ENCODE data around the gene HIGD1A.

Gene HIGD1A

GRCh38 chr3:42799376-42799775 lies 4.9 kb downstream of the HIGD1A start:
- no peak for DNase-seq (ENCODE audit: low spot score)

- DNase-seq (ENCODE audit: low spot score): no peak
Measured at GRCh38 chr3:42796332-42796885, 7.9 kb downstream of the HIGD1A start.

DNA sequence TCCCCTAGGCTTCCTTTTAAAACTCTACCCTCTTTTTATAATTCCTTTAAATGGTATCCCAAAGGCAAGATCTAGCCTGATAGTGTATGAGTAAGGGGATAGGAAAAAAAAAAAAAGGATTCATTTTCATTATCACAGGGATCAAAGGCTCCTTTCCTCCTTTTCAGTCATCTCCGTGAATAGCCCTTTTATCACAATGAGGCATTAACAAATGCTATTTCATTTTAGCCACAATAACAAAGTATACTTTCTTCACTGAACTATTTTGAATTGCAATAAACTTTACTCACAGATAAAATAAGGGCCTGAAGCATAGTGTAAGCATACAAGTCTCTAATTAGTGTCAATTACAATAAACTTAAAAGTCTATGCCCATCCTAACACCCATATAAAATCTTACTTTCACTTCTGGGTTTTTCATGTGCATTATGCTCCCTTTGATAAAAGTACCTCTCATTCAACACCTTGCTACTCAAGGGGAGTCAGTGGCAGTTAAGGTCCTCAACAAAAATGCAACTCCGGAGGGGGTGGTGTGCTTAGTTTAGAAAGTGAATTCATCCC lies 8.6 kb downstream of the HIGD1A start:
- DNase-seq (ENCODE audit: low spot score): no peak

- no peak for DNase-seq (ENCODE audit: low spot score)
Measured at GRCh38 chr3:42790714-42791229, 13.5 kb downstream of the HIGD1A start.

GRCh38 chr3:42786631-42787030 lies 17.7 kb downstream of the HIGD1A start:
- no peak for DNase-seq (ENCODE audit: low spot score)

GRCh38 chr3:42786212-42786611 lies 18.1 kb downstream of the HIGD1A start:
- DNase-seq (ENCODE audit: low spot score): no peak

GRCh38 chr3:42780892-42781700 lies 23.2 kb downstream of the HIGD1A start:
- DNase-seq (ENCODE audit: low spot score): peak; percentile 71

- no peak for DNase-seq (ENCODE audit: low spot score)
Measured at GRCh38 chr3:42780398-42780797, 23.9 kb downstream of the HIGD1A start.

GRCh38 chr3:42778644-42779043 lies 25.6 kb downstream of the HIGD1A start:
- no peak for DNase-seq (ENCODE audit: low spot score)

GRCh38 chr3:42773409-42773751 lies 30.9 kb downstream of the HIGD1A start:
- no peak for DNase-seq (ENCODE audit: low spot score)

DNA sequence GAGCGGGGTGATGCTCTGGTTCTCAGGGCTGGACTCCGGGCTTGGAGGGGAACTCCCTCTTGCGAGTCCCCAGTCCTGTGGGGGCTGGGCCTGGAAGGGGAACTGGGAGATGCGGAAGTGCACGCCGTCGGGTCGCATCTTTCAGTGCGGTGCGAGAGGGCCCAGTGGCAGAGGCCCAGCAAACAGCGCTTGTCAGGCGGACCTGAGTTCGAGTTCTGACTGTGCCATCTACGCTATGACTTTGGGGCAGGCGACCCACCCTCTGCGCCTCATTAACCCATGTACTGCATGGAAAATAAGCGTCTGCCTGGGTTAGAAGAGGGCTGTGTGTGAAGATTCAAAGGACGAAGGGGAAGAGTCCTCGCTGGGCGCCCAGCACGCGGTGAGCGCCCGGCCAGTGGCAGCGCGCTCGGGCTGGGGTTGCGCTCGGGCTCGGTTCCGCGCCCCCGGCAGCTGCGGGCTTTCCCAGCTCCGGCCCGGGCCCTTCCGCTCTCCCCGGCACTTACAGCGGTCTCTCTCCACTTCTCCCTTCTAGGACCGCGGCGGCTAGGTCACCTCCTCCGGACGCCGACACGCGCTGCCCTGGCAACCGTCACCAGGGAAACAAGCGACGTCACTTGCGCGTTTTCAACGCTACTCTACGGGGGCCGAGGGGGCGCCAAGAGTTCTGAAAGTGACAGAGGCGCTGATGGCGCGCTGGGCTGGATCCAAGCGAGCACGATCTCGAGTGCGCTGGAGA lies 31.5 kb downstream of the HIGD1A start, which contains the start of gene CCDC13:
TSS of gene CCDC13 (minus strand) at position 584 of the 739 bp plus-strand sequence. CDS start 14,908 bp downstream, outside the sequence.
- DNase-seq (ENCODE audit: low spot score): peak; percentile 91

GRCh38 chr3:42771271-42771670 lies 33.0 kb downstream of the HIGD1A start:
- DNase-seq (ENCODE audit: low spot score): no peak

GRCh38 chr3:42769477-42770131 lies 34.7 kb downstream of the HIGD1A start:
- DNase-seq (ENCODE audit: low spot score): no peak

DNA sequence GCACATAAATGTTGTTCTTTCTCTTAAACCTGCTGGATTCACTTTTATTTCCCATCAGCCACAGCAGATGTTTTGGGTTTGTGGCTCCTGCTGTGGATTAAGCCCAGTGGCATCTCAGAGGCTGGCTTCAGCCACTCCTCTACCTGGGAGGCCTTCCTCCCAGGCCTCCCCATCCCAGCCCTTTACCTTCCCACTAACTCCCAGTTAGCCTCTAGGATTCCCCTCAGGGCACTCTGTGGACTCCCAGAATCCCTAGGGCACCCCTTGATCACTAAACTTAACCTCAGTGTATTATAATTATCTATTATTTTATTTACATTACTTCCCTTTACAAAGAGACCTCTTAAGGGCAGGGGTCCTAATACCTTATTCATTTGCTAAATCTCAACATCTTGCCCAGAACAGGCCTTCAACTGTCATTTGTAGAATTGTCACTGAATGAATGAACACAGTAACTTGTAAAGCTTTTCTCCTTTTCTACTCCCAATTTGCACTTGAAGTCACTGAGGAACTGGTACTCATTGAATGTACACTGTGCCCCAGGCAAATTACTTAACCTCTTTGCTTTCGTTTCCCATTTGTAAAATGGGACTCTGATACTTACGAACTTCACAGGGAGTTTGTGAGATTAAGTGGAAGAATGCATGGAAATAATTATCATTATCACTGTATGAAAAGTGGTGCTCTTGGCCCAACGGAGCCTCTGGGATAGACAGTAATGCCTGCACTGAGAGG lies 39.6 kb downstream of the HIGD1A start:
- no peak for DNase-seq (ENCODE audit: low spot score)

- DNase-seq (ENCODE audit: low spot score): no peak
Measured at GRCh38 chr3:42764115-42764514, 40.2 kb downstream of the HIGD1A start.

GRCh38 chr3:42763021-42763420 lies 41.3 kb downstream of the HIGD1A start:
- DNase-seq (ENCODE audit: low spot score): no peak

GRCh38 chr3:42762046-42762724 lies 42.1 kb downstream of the HIGD1A start:
- DNase-seq (ENCODE audit: low spot score): no peak

GRCh38 chr3:42758126-42758525 lies 46.2 kb downstream of the HIGD1A start:
- DNase-seq (ENCODE audit: low spot score): no peak

DNA sequence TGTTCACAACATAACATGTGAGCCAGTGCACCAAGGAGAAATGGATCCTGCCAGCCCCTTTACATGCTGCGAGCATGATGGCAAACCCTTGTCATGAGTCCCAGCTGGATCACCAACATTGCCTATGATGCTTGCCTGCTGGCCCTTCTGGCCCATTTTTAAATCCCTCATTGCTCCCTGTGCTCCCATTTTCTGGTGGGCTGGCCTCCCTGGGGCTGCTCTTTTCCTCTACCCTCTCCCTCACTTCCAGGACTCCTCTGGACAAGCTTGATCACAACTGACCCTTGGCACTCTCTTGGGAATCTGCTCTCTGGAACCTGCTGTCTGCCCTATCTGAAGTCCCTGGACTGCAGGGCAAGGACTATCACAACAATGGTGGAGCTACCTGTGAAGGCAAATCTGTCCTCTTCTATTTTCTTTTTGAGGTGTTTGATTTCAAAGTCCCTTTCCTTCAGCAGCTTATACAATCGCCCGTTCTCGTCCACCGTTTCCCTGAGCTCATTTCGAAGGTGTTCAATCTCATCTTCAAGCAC lies 47.5 kb downstream of the HIGD1A start:
- no peak for DNase-seq (ENCODE audit: low spot score)
